Bronchial epithelial cell (primary cell): Measurements from ENCODE around the gene GAS2L3. TPM values are rescaled to one million over a fixed set of nuclear protein-coding genes. Genes with fewer than 3 reads are reported as not detected.
"Not testable (repeated sequence)": the region's sequence is repeated elsewhere in the genome, so short reads cannot be mapped to it uniquely, and the experiment has no call there.

Experiments
- DNase-seq: peaks from one replicate; pipeline ENCODE4 v3.0.0-alpha.2; 2010; ENCODE audit warnings: low read depth
- FAIRE-seq: peaks from 2 replicates; lab custom pipeline; 2011; peaks lifted over from hg19 to GRCh38; lab: Jason Lieb, UNC
- H3K27me3 ChIP-seq: 2 replicates; pipeline ENCODE4 v1.5.1; 2011; ENCODE audit warnings: low read length; ENCODE audit not compliant: control insufficient read depth, insufficient read depth
- H3K36me3 ChIP-seq: 2 replicates; pipeline ENCODE4 v1.5.1; 2011; ENCODE audit warnings: low read length; ENCODE audit not compliant: control insufficient read depth, insufficient read depth
- H3K4me3 ChIP-seq: 2 replicates; pipeline ENCODE4 v1.5.1; 2011; ENCODE audit warnings: mild to moderate bottlenecking, low read depth, low read length, control low read depth
- CTCF ChIP-seq: IDR thresholded peaks from 2 replicates; pipeline ENCODE4 v1.5.1; 2011; ENCODE audit warnings: mild to moderate bottlenecking, moderate library complexity, low read length, control low read depth, inconsistent platforms; ENCODE audit not compliant: insufficient read depth, severe bottlenecking
- total RNA-seq: library from RNA; depleted of rRNA; stranded (reverse); fragments of >200 nt; gene quantifications from 2 replicates; pipeline ENCODE4 v1.2.1, GENCODE V29; 2014

The GAS2L3 gene
- total RNA-seq, 1 donor from 2014 or later = 0.53 TPM

- no peak for TF ChIP-seq CTCF
- Histone ChIP-seq H3K27me3 (no peaks in the 10 kb centered on the region), H3K36me3 (no peaks in the 10 kb centered on the region), H3K4me3 (no peak overlapping the region)
- FAIRE-seq (no peak), DNase-seq (no peak)
Observed at GRCh38 chr12:100555722-100556121, 17.8 kb upstream of the GAS2L3 start.

- Histone ChIP-seq H3K4me3 (no peak overlapping the region), H3K27me3 (no peaks in the 10 kb centered on the region), H3K36me3 (no peaks in the 10 kb centered on the region)
- no peak for FAIRE-seq
- TF ChIP-seq CTCF = no peak
- no peak for DNase-seq
Observed at GRCh38 chr12:100557357-100557756, 16.1 kb upstream of the GAS2L3 start.

GRCh38 chr12:100559261-100559660 is 14.2 kb upstream of the GAS2L3 start:
- FAIRE-seq, H3K4me3 ChIP-seq, H3K36me3 ChIP-seq, DNase-seq, H3K27me3 ChIP-seq: not testable (repeated sequence)

- no peak overlapping the region for H3K4me3 ChIP-seq
- H3K36me3 ChIP-seq = no peaks in the 10 kb centered on the region
- no peak for FAIRE-seq
- no peaks in the 10 kb centered on the region for H3K27me3 ChIP-seq
- no peak for DNase-seq
- no peak for TF ChIP-seq CTCF
Observed at GRCh38 chr12:100564090-100564489, 9.4 kb upstream of the GAS2L3 start.

- H3K27me3 ChIP-seq = no peaks in the 10 kb centered on the region
- FAIRE-seq (no peak), DNase-seq (no peak)
- no peaks in the 10 kb centered on the region for H3K36me3 ChIP-seq
- no peak for TF ChIP-seq CTCF
- H3K4me3 ChIP-seq = no peak overlapping the region
Observed at GRCh38 chr12:100564905-100565467, 8.5 kb upstream of the GAS2L3 start.

- no peak overlapping the region for H3K4me3 ChIP-seq
- DNase-seq (no peak), FAIRE-seq (no peak)
- no peaks in the 10 kb centered on the region for H3K36me3 ChIP-seq
- no peaks in the 10 kb centered on the region for H3K27me3 ChIP-seq
- TF ChIP-seq CTCF = no peak
Observed at GRCh38 chr12:100565987-100566545, 7.4 kb upstream of the GAS2L3 start.
